ENCODE data around the gene NPB.

NPB gene

GRCh38 chr17:81926451-81927151 is 24.6 kb downstream of the NPB start:
- FAIRE-seq (peak; percentile 81), DNase-seq (ENCODE audit: insufficient read length) (peak; percentile 70)
- no peak for TF ChIP-seq POLR2A (IDR thresholded peaks at IDR 0.05; ENCODE audit: low read depth, low read length)
- TF ChIP-seq POLR2AphosphoS5 (IDR thresholded peaks at IDR 0.05; ENCODE audit: low read depth, low read length), result no peak
- no peak for TF ChIP-seq TAF1 (IDR thresholded peaks at IDR 0.05; ENCODE audit: borderline replicate concordance, low read depth, low read length)

- FAIRE-seq (no peak), DNase-seq (ENCODE audit: insufficient read length) (no peak)
Measured at GRCh38 chr17:81927152-81927652, 25.2 kb downstream of the NPB start.

GRCh38 chr17:81927653-81928543 is 25.9 kb downstream of the NPB start, which contains the start of gene MAFG:
Gene MAFG, minus strand, starts transcription at chr17:81927735. Its CDS starts 4,550 bp downstream, at chr17:81923185.
- TF ChIP-seq POLR2A (IDR thresholded peaks at IDR 0.05; ENCODE audit: low read depth, low read length) (peak; percentile 42; the same call in 1 of the 2 replicates), TAF1 (IDR thresholded peaks at IDR 0.05; ENCODE audit: borderline replicate concordance, low read depth, low read length) (no peak)
- FAIRE-seq, result peak; percentile 97
- peak; percentile 100 for DNase-seq (ENCODE audit: insufficient read length)

More at GRCh38 chr17:81927152-81927652, 25.2 kb downstream of the NPB start:
- TF ChIP-seq TAF1 (IDR thresholded peaks at IDR 0.05; ENCODE audit: borderline replicate concordance, low read depth, low read length) (no peak), POLR2A (IDR thresholded peaks at IDR 0.05; ENCODE audit: low read depth, low read length) (no peak), POLR2AphosphoS5 (IDR thresholded peaks at IDR 0.05; ENCODE audit: low read depth, low read length) (no peak)

GRCh38 chr17:81928544-81929252 is 26.7 kb downstream of the NPB start:
- FAIRE-seq (peak; percentile 46), DNase-seq (ENCODE audit: insufficient read length) (no peak)
- TF ChIP-seq POLR2A (IDR thresholded peaks at IDR 0.05; ENCODE audit: low read depth, low read length) (no peak), POLR2AphosphoS5 (IDR thresholded peaks at IDR 0.05; ENCODE audit: low read depth, low read length) (no peak), TAF1 (IDR thresholded peaks at IDR 0.05; ENCODE audit: borderline replicate concordance, low read depth, low read length) (no peak)

GRCh38 chr17:81929253-81930141 is 27.5 kb downstream of the NPB start:
- TF ChIP-seq POLR2A (IDR thresholded peaks at IDR 0.05; ENCODE audit: low read depth, low read length), result no peak
- TF ChIP-seq POLR2AphosphoS5 (IDR thresholded peaks at IDR 0.05; ENCODE audit: low read depth, low read length), result no peak
- TF ChIP-seq TAF1 (IDR thresholded peaks at IDR 0.05; ENCODE audit: borderline replicate concordance, low read depth, low read length), result no peak
- DNase-seq (ENCODE audit: insufficient read length) (no peak), FAIRE-seq (no peak)

GRCh38 chr17:81930142-81931125 is 28.4 kb downstream of the NPB start:
- TF ChIP-seq POLR2A (IDR thresholded peaks at IDR 0.05; ENCODE audit: low read depth, low read length) (no peak), POLR2AphosphoS5 (IDR thresholded peaks at IDR 0.05; ENCODE audit: low read depth, low read length) (no peak), TAF1 (IDR thresholded peaks at IDR 0.05; ENCODE audit: borderline replicate concordance, low read depth, low read length) (no peak)
- FAIRE-seq, result peak; percentile 60
- no peak for DNase-seq (ENCODE audit: insufficient read length)

- TF ChIP-seq TAF1 (IDR thresholded peaks at IDR 0.05; ENCODE audit: borderline replicate concordance, low read depth, low read length) (no peak), POLR2AphosphoS5 (IDR thresholded peaks at IDR 0.05; ENCODE audit: low read depth, low read length) (no peak), POLR2A (IDR thresholded peaks at IDR 0.05; ENCODE audit: low read depth, low read length) (no peak)
- DNase-seq (ENCODE audit: insufficient read length), result no peak
- FAIRE-seq, result no peak
Measured at GRCh38 chr17:81931189-81931556, 29.1 kb downstream of the NPB start.

- no peak for FAIRE-seq
- TF ChIP-seq POLR2A (IDR thresholded peaks at IDR 0.05; ENCODE audit: low read depth, low read length), result no peak
- TF ChIP-seq TAF1 (IDR thresholded peaks at IDR 0.05; ENCODE audit: borderline replicate concordance, low read depth, low read length), result no peak
- no peak for TF ChIP-seq POLR2AphosphoS5 (IDR thresholded peaks at IDR 0.05; ENCODE audit: low read depth, low read length)
- DNase-seq (ENCODE audit: insufficient read length), result no peak
Measured at GRCh38 chr17:81931557-81932332, 29.7 kb downstream of the NPB start.
